ENCODE results near the gene KCNJ1. TPM values are rescaled to one million over a fixed set of nuclear protein-coding genes. Genes with fewer than 3 reads are reported as not detected.

KCNJ1 gene
- polyA plus RNA-seq, 1 of the 3 experiments (the other 2 are of a cell fraction) = not detected

GRCh38 chr11:128872094-128872493 is 5.0 kb upstream of the KCNJ1 start (continued):
- TF ChIP-seq MEF2A (IDR thresholded peaks at IDR 0.05; ENCODE audit: borderline replicate concordance, low read depth) (no peak), EZH2phosphoT487 (IDR thresholded peaks at IDR 0.05; ENCODE audit: borderline replicate concordance, low read depth) (no peak), GABPA (IDR thresholded peaks at IDR 0.05; ENCODE audit: low read depth) (no peak), TAF1 (IDR thresholded peaks at IDR 0.05; ENCODE audit: borderline replicate concordance, low read depth, low read length) (no peak)

GRCh38 chr11:128871168-128871610 is 4.1 kb upstream of the KCNJ1 start:
- DNase-seq = no peak
- H3K79me2 ChIP-seq (ENCODE audit: insufficient read depth) = no peaks in the 10 kb centered on the region
- ChIA-PET CTCF (no interaction called here), POLR2A (no interaction called here)
- 78% methylated on average over 6 of the region's 6 CpGs for WGBS (ENCODE audit: low lambda C conversion rate)
- H3F3A ChIP-seq (replicated peaks; ENCODE audit: insufficient read depth) = no peaks in the 10 kb centered on the region
- no peak overlapping the region for H2AFZ ChIP-seq (ENCODE audit: low read depth)
- H4K20me1 ChIP-seq (ENCODE audit: insufficient read depth) = no peaks in the 10 kb centered on the region
- H3K4me1 ChIP-seq (ENCODE audit: control insufficient read depth in 1 of 2, insufficient read depth in 2 of 2, low read depth in 1 of 2, low read length in 1 of 2) = peaks cover 0 to 6% of the 10 kb centered on the region in 2 experiments; a peak in 1 of 4 replicates
- H3K4me2 ChIP-seq = no peak overlapping the region
- H3K9ac ChIP-seq = no peak overlapping the region
- H3K36me3 ChIP-seq (replicated peaks in 1 of 2; ENCODE audit: control insufficient read depth in 1 of 2, insufficient read depth in 2 of 2, low read length in 1 of 2) = no peaks in the 10 kb centered on the region
- H3K9me2 ChIP-seq = no peaks in the 10 kb centered on the region
- no peak overlapping the region for H3K27ac ChIP-seq (ENCODE audit: low read depth in 2 of 2, low read length in 1 of 2)
- TF ChIP-seq RCOR1 (IDR thresholded peaks at IDR 0.05; ENCODE audit: low read length) (no peak), NRF1 (IDR thresholded peaks at IDR 0.05; ENCODE audit: low read depth, low read length) (no peak), TCF12 (IDR thresholded peaks at IDR 0.05) (no peak), YY1 (IDR thresholded peaks at IDR 0.05; ENCODE audit: low read depth) (no peak), GATA2 (CRISPR knock-in tag; IDR thresholded peaks at IDR 0.05) (no peak), USF1 (IDR thresholded peaks at IDR 0.05; ENCODE audit: borderline replicate concordance, low read depth) (no peak), IRF3 (IDR thresholded peaks at IDR 0.05; ENCODE audit: low read depth, low read length) (no peak), TEAD4 (IDR thresholded peaks at IDR 0.05; ENCODE audit: borderline replicate concordance, insufficient read depth) (no peak), USF2 (IDR thresholded peaks at IDR 0.05; ENCODE audit: borderline replicate concordance, low read depth, low read length) (no peak), ZBTB33 (IDR thresholded peaks at IDR 0.05; ENCODE audit: borderline replicate concordance, low read depth) (no peak), POLR2AphosphoS5 (IDR thresholded peaks at IDR 0.05; ENCODE audit: low read depth, low read length) (no peak), CHD2 (IDR thresholded peaks at IDR 0.05; ENCODE audit: low read length, partially characterized antibody) (no peak), FOSL2 (IDR thresholded peaks at IDR 0.05; ENCODE audit: borderline replicate concordance, low read depth) (no peak)
- H3K4me3 ChIP-seq (ENCODE audit: low read depth in 2 of 2, low read length in 1 of 2) = no peak overlapping the region
- no peaks in the 10 kb centered on the region for H3K9me3 ChIP-seq
- H3K27me3 ChIP-seq (ENCODE audit: insufficient read depth) = no peaks in the 10 kb centered on the region
